ENCODE data around the gene PCDHGB5. TPM values are rescaled to one million over a fixed set of nuclear protein-coding genes. Genes with fewer than 3 reads are reported as not detected.
A peak's percentile ranks its signal among the peaks of the same experiment; 100 is the strongest.
"Not testable (repeated sequence)": the region's sequence is repeated elsewhere in the genome, so short reads cannot be mapped to it uniquely, and the experiment has no call there.

Gene PCDHGB5
- total RNA-seq (2014; rRNA removed) = 0.52 and 2.1 TPM in 2 replicates
- polyA plus RNA-seq (2012) = 0.40 TPM

DNA sequence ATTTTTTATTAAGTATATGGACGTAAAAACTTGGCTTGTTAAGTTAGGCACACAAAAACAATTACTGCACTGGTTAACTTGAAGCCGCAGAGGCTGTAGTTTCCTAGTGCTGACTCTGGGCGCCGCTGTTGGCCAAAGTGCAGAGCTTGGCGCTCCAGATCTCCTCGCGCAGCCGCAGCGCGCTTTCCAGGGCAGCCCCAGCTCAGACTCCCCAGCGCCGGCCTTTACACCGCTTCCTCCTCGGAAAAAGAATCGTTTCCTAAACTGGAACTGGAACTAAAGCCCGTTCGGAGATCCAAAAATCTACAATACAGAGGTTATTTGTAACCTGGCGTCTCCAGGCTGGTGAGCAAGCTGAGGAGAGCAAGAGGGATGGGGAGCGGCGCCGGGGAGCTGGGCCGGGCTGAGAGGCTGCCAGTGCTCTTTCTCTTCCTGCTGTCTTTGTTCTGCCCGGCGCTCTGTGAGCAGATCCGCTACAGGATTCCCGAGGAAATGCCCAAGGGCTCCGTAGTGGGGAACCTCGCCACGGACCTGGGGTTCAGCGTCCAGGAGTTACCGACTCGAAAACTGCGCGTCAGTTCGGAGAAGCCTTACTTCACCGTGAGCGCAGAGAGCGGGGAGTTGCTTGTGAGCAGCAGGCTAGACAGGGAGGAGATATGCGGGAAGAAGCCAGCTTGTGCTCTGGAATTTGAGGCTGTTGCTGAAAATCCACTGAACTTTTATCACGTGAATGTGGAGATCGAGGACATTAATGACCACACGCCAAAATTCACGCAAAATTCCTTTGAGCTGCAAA, at the start of gene PCDHGB5:
Gene PCDHGB5, plus strand, starts transcription at position 192 of the 796 bp plus-strand sequence. Its CDS starts 181 bp downstream, at position 373.
- DNase-seq (ENCODE audit: low read depth) = not testable (repeated sequence)

DNA sequence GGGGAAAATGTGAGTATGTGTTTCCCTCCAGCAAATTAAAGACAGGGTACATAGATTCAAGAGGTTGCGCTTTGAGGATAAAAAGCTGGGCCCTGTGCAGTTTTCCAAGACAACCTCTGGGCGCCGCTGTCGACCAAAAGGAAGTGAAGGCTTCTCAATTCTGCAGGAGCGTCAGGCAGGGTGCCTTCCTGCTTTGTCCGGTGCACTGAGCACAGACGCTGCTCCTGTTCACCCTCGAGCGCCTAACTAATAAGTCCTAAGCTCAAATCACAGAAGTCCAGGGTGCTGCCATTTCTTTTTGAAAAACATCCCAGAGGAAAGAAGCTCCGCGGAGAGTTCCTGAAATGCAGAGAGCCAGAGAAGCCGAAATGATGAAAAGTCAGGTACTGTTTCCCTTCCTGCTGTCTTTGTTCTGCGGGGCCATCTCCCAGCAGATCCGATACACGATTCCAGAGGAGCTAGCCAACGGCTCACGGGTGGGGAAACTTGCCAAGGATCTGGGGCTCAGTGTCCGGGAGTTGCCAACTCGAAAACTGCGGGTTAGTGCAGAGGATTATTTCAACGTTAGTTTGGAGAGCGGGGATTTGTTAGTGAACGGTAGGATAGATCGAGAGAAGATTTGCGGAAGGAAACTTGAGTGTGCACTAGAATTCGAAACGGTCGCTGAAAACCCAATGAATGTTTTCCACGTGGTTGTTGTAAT, 47.7 kb upstream of the PCDHGB5 start, which contains the start of gene PCDHGB1:
Gene PCDHGB1, plus strand, starts transcription at position 183 of the 703 bp plus-strand sequence. Its CDS starts 162 bp downstream, at position 345.
- peak; percentile 74 for DNase-seq (ENCODE audit: low read depth)

- DNase-seq (ENCODE audit: low read depth) = no peak
Observed at GRCh38 chr5:141351591-141351990, 46.2 kb upstream of the PCDHGB5 start.

- peak; percentile 12 for DNase-seq (ENCODE audit: low read depth)
Observed at GRCh38 chr5:141354900-141355469, 42.8 kb upstream of the PCDHGB5 start, which contains the start of gene PCDHGA4. TSS of gene PCDHGA4 (plus strand) at chr5:141355021. CDS start at chr5:141355108, 87 bp downstream.

DNA sequence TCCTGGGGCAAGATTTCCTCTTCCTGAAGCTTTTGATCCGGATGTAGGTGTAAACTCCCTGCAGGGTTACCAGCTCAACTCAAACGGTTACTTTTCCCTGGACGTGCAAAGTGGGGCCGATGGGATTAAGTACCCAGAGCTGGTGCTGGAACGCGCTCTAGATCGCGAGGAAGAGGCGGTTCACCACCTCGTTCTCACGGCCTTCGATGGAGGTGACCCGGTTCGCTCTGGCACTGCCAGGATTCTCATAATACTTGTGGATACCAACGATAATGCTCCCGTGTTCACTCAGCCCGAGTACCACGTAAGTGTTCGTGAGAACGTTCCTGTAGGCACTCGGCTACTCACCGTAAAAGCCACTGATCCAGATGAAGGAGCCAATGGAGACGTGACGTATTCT, 42.1 kb upstream of the PCDHGB5 start:
- no peak for DNase-seq (ENCODE audit: low read depth)

GRCh38 chr5:141356133-141356532, 41.6 kb upstream of the PCDHGB5 start:
- no peak for DNase-seq (ENCODE audit: low read depth)

DNA sequence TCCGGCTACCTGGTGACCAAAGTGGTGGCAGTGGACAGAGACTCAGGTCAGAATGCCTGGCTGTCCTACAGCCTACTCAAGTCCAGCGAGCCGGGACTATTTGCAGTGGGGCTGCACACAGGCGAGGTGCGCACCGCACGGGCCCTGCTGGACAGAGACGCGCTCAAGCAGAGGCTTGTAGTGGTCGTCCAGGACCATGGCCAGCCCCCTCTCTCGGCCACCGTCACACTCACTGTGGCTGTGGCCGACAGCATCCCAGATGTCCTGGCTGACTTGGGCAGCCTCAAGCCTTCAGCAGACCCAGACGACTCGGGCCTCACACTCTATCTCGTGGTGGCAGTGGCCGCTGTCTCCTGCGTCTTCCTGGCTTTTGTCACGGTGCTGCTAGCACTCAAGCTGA, 40.8 kb upstream of the PCDHGB5 start:
- DNase-seq (ENCODE audit: low read depth) = no peak

DNA sequence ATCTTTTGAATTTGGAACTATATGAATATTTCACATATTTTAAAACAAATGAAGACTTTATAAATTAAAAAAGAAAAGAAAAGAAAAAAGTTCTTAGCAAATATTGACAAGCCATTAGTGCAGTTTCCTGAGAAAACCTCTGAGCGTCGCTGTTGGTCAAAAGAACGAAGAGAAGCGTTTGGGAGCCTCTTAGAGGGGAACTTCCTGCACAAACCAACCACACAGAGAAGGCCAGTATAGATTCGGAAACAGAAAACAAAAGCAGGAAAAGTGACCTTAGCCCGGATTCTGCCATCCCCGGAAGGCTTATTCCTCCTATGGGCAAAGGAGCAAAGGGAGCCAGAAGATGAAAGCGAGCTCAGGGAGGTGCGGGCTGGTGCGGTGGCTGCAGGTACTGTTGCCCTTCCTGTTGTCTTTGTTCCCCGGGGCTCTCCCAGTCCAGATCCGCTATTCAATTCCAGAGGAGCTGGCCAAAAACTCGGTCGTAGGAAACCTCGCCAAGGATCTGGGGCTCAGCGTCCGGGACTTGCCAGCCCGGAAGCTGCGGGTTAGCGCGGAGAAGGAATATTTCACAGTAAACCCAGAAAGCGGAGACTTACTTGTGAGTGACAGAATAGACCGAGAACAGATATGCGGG, 37.8 kb upstream of the PCDHGB5 start, which contains the start of gene PCDHGB2:
Gene PCDHGB2, plus strand, starts transcription at position 205 of the 637 bp plus-strand sequence. Its CDS starts 142 bp downstream, at position 347.
- DNase-seq (ENCODE audit: low read depth) = peak; percentile 73

- DNase-seq (ENCODE audit: low read depth) = no peak
Observed at GRCh38 chr5:141360685-141361084, 37.1 kb upstream of the PCDHGB5 start.

- DNase-seq (ENCODE audit: low read depth) = no peak
Observed at GRCh38 chr5:141362719-141363118, 35.0 kb upstream of the PCDHGB5 start.

DNA sequence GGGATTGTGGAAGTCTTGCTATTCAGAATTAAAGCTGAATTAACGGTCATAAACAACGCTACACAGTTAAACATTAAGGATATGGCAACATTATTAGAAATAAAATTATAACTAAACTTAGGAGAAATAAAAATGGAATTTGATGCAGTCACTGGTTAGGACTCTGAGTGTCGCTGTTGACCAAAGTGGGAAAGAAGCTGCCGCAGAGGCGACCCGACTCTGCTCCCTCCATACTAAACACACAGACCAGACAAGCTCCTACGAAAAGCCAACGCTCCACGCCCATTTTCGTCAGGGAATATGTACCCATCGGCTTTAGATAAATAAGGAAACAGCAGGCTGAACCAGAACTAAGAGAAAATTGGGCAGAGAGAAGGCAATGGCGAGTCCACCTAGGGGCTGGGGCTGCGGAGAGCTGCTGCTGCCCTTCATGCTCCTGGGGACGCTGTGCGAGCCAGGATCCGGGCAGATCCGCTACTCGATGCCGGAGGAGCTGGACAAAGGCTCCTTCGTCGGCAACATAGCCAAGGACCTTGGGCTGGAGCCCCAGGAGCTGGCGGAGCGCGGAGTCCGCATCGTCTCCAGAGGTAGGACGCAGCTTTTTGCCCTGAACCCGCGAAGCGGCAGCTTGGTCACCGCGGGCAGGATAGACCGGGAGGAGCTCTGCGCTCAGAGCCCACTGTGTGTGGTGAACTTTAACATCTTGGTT, 33.6 kb upstream of the PCDHGB5 start, which contains the start of gene PCDHGA5:
Gene PCDHGA5, plus strand, starts transcription at position 211 of the 709 bp plus-strand sequence. Its CDS starts 169 bp downstream, at position 380.
- no peak for DNase-seq (ENCODE audit: low read depth)

GRCh38 chr5:141366016-141366896, 31.5 kb upstream of the PCDHGB5 start:
- no peak for DNase-seq (ENCODE audit: low read depth)

- DNase-seq (ENCODE audit: low read depth) = no peak
Observed at GRCh38 chr5:141369994-141370848, 27.5 kb upstream of the PCDHGB5 start, which contains the start of gene PCDHGB3. TSS of gene PCDHGB3 (plus strand) at chr5:141370242. CDS start at chr5:141370395, 153 bp downstream.

DNA sequence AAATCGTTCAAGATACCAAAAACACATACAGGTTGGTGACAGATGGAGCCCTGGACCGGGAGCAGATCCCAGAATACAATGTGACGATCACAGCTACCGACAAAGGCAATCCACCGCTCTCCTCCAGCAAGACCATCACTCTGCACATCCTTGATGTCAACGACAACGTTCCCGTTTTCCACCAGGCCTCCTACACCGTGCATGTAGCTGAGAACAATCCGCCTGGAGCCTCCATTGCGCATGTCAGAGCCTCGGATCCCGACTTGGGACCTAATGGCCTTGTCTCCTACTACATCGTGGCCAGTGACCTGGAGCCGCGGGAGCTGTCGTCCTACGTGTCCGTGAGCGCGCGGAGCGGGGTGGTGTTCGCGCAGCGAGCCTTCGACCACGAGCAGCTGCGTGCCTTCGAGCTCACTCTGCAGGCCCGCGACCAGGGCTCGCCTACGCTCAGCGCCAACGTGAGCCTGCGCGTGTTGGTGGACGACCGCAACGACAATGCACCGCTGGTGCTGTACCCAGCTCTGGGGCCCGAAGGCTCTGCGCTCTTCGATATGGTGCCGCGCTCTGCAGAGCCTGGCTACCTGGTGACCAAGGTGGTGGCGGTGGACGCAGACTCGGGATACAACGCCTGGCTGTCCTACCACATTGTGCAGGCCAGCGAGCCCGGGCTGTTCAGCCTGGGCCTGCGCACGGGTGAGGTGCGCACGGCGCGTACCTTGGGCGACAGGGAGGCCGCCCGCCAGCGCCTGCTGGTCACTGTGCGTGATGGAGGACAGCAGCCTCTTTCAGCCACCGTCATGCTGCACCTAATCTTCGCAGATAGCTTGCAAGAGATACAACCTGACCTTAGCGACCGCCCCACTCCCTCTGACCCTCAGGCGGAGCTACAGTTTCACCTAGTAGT, 25.9 kb upstream of the PCDHGB5 start:
- no peak for DNase-seq (ENCODE audit: low read depth)

- DNase-seq (ENCODE audit: low read depth) = no peak
Observed at GRCh38 chr5:141373673-141374317, 24.0 kb upstream of the PCDHGB5 start, which contains the start of gene PCDHGA6. TSS of gene PCDHGA6 (plus strand) at chr5:141373891. CDS start at chr5:141374084, 193 bp downstream.

DNA sequence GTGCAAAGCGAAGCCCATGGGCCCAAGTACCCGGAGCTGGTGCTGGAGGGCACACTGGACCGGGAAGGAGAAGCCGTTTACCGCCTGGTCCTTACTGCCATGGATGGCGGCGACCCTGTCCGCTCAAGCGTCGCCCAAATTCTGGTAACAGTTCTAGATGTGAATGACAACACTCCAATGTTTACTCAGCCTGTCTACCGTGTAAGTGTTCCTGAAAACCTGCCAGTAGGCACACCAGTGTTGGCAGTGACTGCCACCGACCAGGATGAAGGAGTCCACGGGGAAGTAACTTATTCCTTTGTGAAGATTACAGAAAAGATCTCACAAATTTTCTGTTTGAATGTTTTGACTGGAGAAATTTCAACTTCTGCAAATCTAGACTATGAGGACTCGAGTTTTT, 23.1 kb upstream of the PCDHGB5 start:
- no peak for DNase-seq (ENCODE audit: low read depth)
